Astrocyte (in vitro differentiated cells and primary cell): ENCODE data around the gene CDH23.

Source experiments
- EZH2 ChIP-seq: IDR thresholded peaks from 2 replicates; pipeline ENCODE4 v1.6.1; 2012; ENCODE audit warnings: mild to moderate bottlenecking, low read length, inconsistent platforms; ENCODE audit not compliant: insufficient read depth
- TF ChIP-seq, protein P1 (sequence below): IDR thresholded peaks from 2 replicates; pipeline ENCODE4 v1.5.1; 2011; ENCODE audit warnings: low read depth, mild to moderate bottlenecking, inconsistent platforms, low read length, moderate library complexity; ENCODE audit not compliant: insufficient read depth

GRCh38 chr10:71776481-71776925, 379.8 kb downstream of the CDH23 start:
- TF ChIP-seq, protein P1, sequence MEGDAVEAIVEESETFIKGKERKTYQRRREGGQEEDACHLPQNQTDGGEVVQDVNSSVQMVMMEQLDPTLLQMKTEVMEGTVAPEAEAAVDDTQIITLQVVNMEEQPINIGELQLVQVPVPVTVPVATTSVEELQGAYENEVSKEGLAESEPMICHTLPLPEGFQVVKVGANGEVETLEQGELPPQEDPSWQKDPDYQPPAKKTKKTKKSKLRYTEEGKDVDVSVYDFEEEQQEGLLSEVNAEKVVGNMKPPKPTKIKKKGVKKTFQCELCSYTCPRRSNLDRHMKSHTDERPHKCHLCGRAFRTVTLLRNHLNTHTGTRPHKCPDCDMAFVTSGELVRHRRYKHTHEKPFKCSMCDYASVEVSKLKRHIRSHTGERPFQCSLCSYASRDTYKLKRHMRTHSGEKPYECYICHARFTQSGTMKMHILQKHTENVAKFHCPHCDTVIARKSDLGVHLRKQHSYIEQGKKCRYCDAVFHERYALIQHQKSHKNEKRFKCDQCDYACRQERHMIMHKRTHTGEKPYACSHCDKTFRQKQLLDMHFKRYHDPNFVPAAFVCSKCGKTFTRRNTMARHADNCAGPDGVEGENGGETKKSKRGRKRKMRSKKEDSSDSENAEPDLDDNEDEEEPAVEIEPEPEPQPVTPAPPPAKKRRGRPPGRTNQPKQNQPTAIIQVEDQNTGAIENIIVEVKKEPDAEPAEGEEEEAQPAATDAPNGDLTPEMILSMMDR: no peak
- TF ChIP-seq EZH2: no peak
